WTC11 (cell line): ENCODE results near the gene DNAH8.

Experiments used
- ATF1 ChIP-seq: sonication (generic); formaldehyde crosslinking; IDR thresholded peaks from 2 replicates; pipeline ENCODE4 v1.8.1; 2023; ENCODE audit warnings: mild to moderate bottlenecking, moderate library complexity, missing genetic modification reagents
- CBFB ChIP-seq: sonication (generic); formaldehyde crosslinking; IDR thresholded peaks from 2 replicates; pipeline ENCODE4 v1.8.1; 2022; ENCODE audit warnings: mild to moderate bottlenecking, low read depth, missing genetic modification reagents
- ESRRA ChIP-seq: sonication (generic); formaldehyde crosslinking; IDR thresholded peaks from 2 replicates; pipeline ENCODE4 v1.8.1; 2022; ENCODE audit warnings: mild to moderate bottlenecking, missing genetic modification reagents, borderline replicate concordance
- ETV6 ChIP-seq: sonication (generic); formaldehyde crosslinking; IDR thresholded peaks from 2 replicates; pipeline ENCODE4 v1.8.1; 2022; ENCODE audit warnings: mild to moderate bottlenecking, missing genetic modification reagents
- MXD4 ChIP-seq: fragments of 250-450 bp; sonication (Bioruptor Pico); IDR thresholded peaks from 2 replicates; pipeline ENCODE4 v1.8.0; 2021; ENCODE audit warnings: mild to moderate bottlenecking, moderate library complexity, borderline replicate concordance
- NFYB ChIP-seq: sonication (generic); formaldehyde crosslinking; conservative IDR thresholded peaks from 2 replicates; pipeline ENCODE4 v1.8.0; 2022; ENCODE audit warnings: low read depth, missing genetic modification reagents
- RELA ChIP-seq: sonication (generic); formaldehyde crosslinking; IDR thresholded peaks from 2 replicates; pipeline ENCODE4 v1.8.1; 2022; ENCODE audit warnings: missing genetic modification reagents, mild to moderate bottlenecking, borderline replicate concordance
- SP1 ChIP-seq: sonication (generic); formaldehyde crosslinking; conservative IDR thresholded peaks from 2 replicates; pipeline ENCODE4 v1.8.1; 2022; ENCODE audit warnings: missing genetic modification reagents
- TEAD4 ChIP-seq: sonication (generic); formaldehyde crosslinking; IDR thresholded peaks from 2 replicates; pipeline ENCODE4 v1.8.0; 2022; ENCODE audit warnings: mild to moderate bottlenecking, missing genetic modification reagents
- TF ChIP-seq, protein P1 (sequence below): fragments of 200-600 bp; IDR thresholded peaks from 2 replicates; pipeline ENCODE4 v1.8.0; 2022; ENCODE audit warnings: antibody characterized with exemption
- TF ChIP-seq, protein P2 (sequence below): sonication (generic); formaldehyde crosslinking; IDR thresholded peaks from 2 replicates; pipeline ENCODE4 v1.8.0; 2022; ENCODE audit warnings: mild to moderate bottlenecking, missing genetic modification reagents

DNA sequence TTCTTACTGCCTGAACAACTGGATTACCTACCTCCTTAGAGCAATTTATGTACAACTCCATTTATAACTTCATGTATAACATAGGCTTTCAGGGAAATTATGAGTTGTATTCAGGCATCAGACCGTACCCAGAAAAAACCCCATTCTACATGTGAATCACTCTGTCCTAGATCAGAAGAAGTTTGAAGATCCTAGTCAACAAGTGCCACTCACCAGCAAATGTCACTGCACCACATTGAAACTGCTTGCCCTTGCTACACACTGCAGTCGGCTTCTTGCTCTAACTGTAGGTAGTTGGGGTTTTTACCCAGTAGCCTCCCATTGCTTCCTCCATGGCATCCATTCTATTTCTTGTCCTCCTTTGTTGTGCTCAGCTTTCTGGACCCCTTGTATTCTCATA is 132.4 kb downstream of the DNAH8 start:
- TF ChIP-seq, protein P1, sequence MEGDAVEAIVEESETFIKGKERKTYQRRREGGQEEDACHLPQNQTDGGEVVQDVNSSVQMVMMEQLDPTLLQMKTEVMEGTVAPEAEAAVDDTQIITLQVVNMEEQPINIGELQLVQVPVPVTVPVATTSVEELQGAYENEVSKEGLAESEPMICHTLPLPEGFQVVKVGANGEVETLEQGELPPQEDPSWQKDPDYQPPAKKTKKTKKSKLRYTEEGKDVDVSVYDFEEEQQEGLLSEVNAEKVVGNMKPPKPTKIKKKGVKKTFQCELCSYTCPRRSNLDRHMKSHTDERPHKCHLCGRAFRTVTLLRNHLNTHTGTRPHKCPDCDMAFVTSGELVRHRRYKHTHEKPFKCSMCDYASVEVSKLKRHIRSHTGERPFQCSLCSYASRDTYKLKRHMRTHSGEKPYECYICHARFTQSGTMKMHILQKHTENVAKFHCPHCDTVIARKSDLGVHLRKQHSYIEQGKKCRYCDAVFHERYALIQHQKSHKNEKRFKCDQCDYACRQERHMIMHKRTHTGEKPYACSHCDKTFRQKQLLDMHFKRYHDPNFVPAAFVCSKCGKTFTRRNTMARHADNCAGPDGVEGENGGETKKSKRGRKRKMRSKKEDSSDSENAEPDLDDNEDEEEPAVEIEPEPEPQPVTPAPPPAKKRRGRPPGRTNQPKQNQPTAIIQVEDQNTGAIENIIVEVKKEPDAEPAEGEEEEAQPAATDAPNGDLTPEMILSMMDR: no peak
- TF ChIP-seq CBFB (CRISPR knock-in tag): no peak
- TF ChIP-seq RELA (CRISPR knock-in tag): no peak
- no peak for TF ChIP-seq TEAD4 (CRISPR knock-in tag)
- TF ChIP-seq, protein P2, sequence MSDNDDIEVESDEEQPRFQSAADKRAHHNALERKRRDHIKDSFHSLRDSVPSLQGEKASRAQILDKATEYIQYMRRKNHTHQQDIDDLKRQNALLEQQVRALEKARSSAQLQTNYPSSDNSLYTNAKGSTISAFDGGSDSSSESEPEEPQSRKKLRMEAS (CRISPR knock-in tag): no peak
- TF ChIP-seq ESRRA (CRISPR knock-in tag): no peak
- no peak for TF ChIP-seq SP1 (CRISPR knock-in tag)
- no peak for TF ChIP-seq MXD4 (CRISPR knock-in tag)
- TF ChIP-seq NFYB (CRISPR knock-in tag): no peak
- TF ChIP-seq ATF1: no peak
- no peak for TF ChIP-seq ETV6 (CRISPR knock-in tag)
